HCT116 (cell line): ENCODE data around the gene ARPC5. TPM values are rescaled to one million over a fixed set of nuclear protein-coding genes. Genes with fewer than 3 reads are reported as not detected.

Source experiments
- ATAC-seq: fragments of 200-7000 bp; cut with Tn5 transposase; 2 replicates; pipeline ENCODE4 v1.9.1; 2020; ENCODE audit warnings: mild to moderate bottlenecking, moderate library complexity
- BruUV-seq: library from RNA; stranded (reverse); fragments of 400-500 nt; replicated peaks from 2 replicates; lab custom pipeline; 2021; lab: Mats Ljungman, UMichigan
- CTCF ChIA-PET: fragments of 300-600 bp; sonication (Branson Sonifier 250); formaldehyde crosslinking; loops from one replicate; lab custom pipeline; 2021; ENCODE audit warnings: antibody characterized with exemption; lab: Charles Lee
- POLR2A ChIA-PET: fragments of 300-600, 350-600 bp; sonication (Branson Sonifier 250); formaldehyde crosslinking; loops from one replicate; lab custom pipeline; 2021; ENCODE audit warnings: antibody characterized with exemption; lab: Charles Lee
- RAD21 ChIA-PET, 2 experiments: fragments of 300-600 bp; sonication (Branson Sonifier 250); formaldehyde crosslinking; loops; one replicate each; lab custom pipeline; 2023; ENCODE audit warnings: low total read pairs in 2 of 2; ENCODE audit not compliant: uncharacterized antibody in 2 of 2, unreplicated experiment in 2 of 2, low non-redundant PET in 1 of 2; lab: Charles Lee
- DNase-seq: peaks from one replicate; pipeline ENCODE4 v3.0.0-alpha.2; 2010; ENCODE audit warnings: low read depth, low spot score
- H2AFZ ChIP-seq: fragments of 200-600 bp; shearing (Covaris generic), sonication (generic); 2 replicates; pipeline ENCODE4 v1.6.1; 2017; ENCODE audit warnings: low read depth, mixed run types, mixed read lengths, antibody characterized with exemption, low read length; ENCODE audit not compliant: poor library complexity, severe bottlenecking
- H3K27ac ChIP-seq: 2 replicates; pipeline ENCODE4 v1.5.1; 2012; ENCODE audit warnings: low read depth, low read length
- H3K27me3 ChIP-seq: fragments of 200-600 bp; sonication (generic); 2 replicates; pipeline ENCODE4 v1.6.1; 2016; ENCODE audit warnings: mixed run types, low read length, mixed read lengths; ENCODE audit not compliant: insufficient read depth
- H3K36me3 ChIP-seq, 2 experiments: fragments of 200-500 bp in 1 of 2; fragments of 200-600 bp in 1 of 2; sonication (Bioruptor generic) in 1 of 2; sonication (generic) in 1 of 2; 2 replicates each; pipeline versions ENCODE4 v1.5.1 to v1.6.1; 2014 to 2016; ENCODE audit warnings: low read length in 2 of 2, inconsistent platforms in 1 of 2, mixed read lengths in 1 of 2, mixed run types in 1 of 2; ENCODE audit not compliant: insufficient read depth in 2 of 2, control insufficient read depth in 1 of 2
- H3K4me1 ChIP-seq, 2 experiments: fragments of 200-600 bp in 1 of 2; sonication (generic) in 1 of 2; 2 replicates each; pipeline versions ENCODE4 v1.5.1 to v1.6.1; 2012 to 2017; ENCODE audit warnings: low read length in 2 of 2, inconsistent platforms in 1 of 2, mild to moderate bottlenecking in 1 of 2, mixed read lengths in 1 of 2, mixed run types in 1 of 2, moderate library complexity in 1 of 2; ENCODE audit not compliant: insufficient read depth in 2 of 2, control insufficient read depth in 1 of 2
- H3K4me2 ChIP-seq: fragments of 200-600 bp; sonication (generic); 2 replicates; pipeline ENCODE4 v1.6.1; 2017; ENCODE audit warnings: mixed run types, low read length, mixed read lengths
- H3K4me3 ChIP-seq, 2 experiments: fragments of 200-600 bp in 1 of 2; sonication (generic) in 1 of 2; replicated peaks in 1 of 2; 2 replicates each; pipeline ENCODE4 v1.5.1; 2011 to 2016; ENCODE audit warnings: low read length in 2 of 2, control low read depth in 1 of 2, low read depth in 1 of 2, mild to moderate bottlenecking in 1 of 2, mixed read lengths in 1 of 2, mixed run types in 1 of 2
- H3K79me2 ChIP-seq: fragments of 200-600 bp; sonication (generic); 2 replicates; pipeline ENCODE4 v1.6.1; 2017; ENCODE audit warnings: mild to moderate bottlenecking, mixed run types, low read length, moderate library complexity, mixed read lengths; ENCODE audit not compliant: insufficient read depth
- H3K9ac ChIP-seq: fragments of 200-600 bp; sonication (generic); 2 replicates; pipeline ENCODE4 v1.6.1; 2016; ENCODE audit warnings: low read length, mixed read lengths
- H3K9me2 ChIP-seq: fragments of 200-600 bp; sonication (generic), shearing (Covaris generic); 2 replicates; pipeline ENCODE4 v1.6.1; 2017; ENCODE audit warnings: mixed run types, mild to moderate bottlenecking, moderate library complexity; ENCODE audit not compliant: insufficient read depth
- H3K9me3 ChIP-seq, 2 experiments: fragments of 200-500 bp in 1 of 2; fragments of 200-600 bp in 1 of 2; sonication (Bioruptor generic) in 1 of 2; sonication (generic) in 1 of 2; 2 replicates each; pipeline ENCODE4 v1.6.1; 2014 to 2017; ENCODE audit warnings: low read length in 2 of 2, mixed read lengths in 2 of 2, inconsistent platforms in 1 of 2, low read depth in 1 of 2, mild to moderate bottlenecking in 1 of 2, mixed run types in 1 of 2, moderate library complexity in 1 of 2; ENCODE audit not compliant: control insufficient read depth in 1 of 2, insufficient read depth in 1 of 2
- H4K20me1 ChIP-seq: fragments of 200-600 bp; sonication (generic), shearing (Covaris generic); 2 replicates; pipeline ENCODE4 v1.6.1; 2017; ENCODE audit warnings: mixed run types, mild to moderate bottlenecking, moderate library complexity; ENCODE audit not compliant: insufficient read depth
- CBX3 ChIP-seq: IDR thresholded peaks from 2 replicates; pipeline ENCODE4 v1.6.1; 2012; ENCODE audit warnings: low read depth
- CEBPB ChIP-seq: IDR thresholded peaks from 2 replicates; pipeline ENCODE4 v1.6.1; 2012; ENCODE audit warnings: low read depth
- CTCF ChIP-seq, 3 experiments: fragments of 200-600 bp in 1 of 3; sonication (generic) in 1 of 3; IDR thresholded peaks in 2 of 3; conservative IDR thresholded peaks in 1 of 3; 2 replicates each; pipeline ENCODE4 v1.5.1; 2012 to 2017; ENCODE audit warnings: low read depth in 2 of 3, low read length in 2 of 3, antibody characterized with exemption in 1 of 3, borderline replicate concordance in 1 of 3, control low read depth in 1 of 3, mild to moderate bottlenecking in 1 of 3, mixed read lengths in 1 of 3, mixed run types in 1 of 3, moderate library complexity in 1 of 3; ENCODE audit not compliant: insufficient read depth in 1 of 3
- EGR1 ChIP-seq: IDR thresholded peaks from 2 replicates; pipeline ENCODE4 v1.6.1; 2012; ENCODE audit warnings: low read depth
- EZH2 ChIP-seq: fragments of 200-600 bp; sonication (generic); IDR thresholded peaks from 2 replicates; pipeline ENCODE4 v1.6.1; 2017; ENCODE audit warnings: antibody characterized with exemption, mixed run types
- FOSL1 ChIP-seq: IDR thresholded peaks from 2 replicates; pipeline ENCODE4 v1.6.1; 2012; ENCODE audit warnings: low read depth
- MAX ChIP-seq: IDR thresholded peaks from 2 replicates; pipeline ENCODE4 v1.6.1; 2012
- POLR2AphosphoS5 ChIP-seq: IDR thresholded peaks from 2 replicates; pipeline ENCODE4 v1.6.1; 2011; ENCODE audit warnings: mild to moderate bottlenecking, low read depth, low read length, moderate library complexity
- RAD21 ChIP-seq: IDR thresholded peaks from 2 replicates; pipeline ENCODE4 v1.6.1; 2012; ENCODE audit warnings: low read depth, mild to moderate bottlenecking
- SP1 ChIP-seq: IDR thresholded peaks from 2 replicates; pipeline ENCODE4 v1.6.1; 2012; ENCODE audit warnings: low read depth
- SRF ChIP-seq: IDR thresholded peaks from 2 replicates; pipeline ENCODE4 v1.6.1; 2012; ENCODE audit warnings: low read depth
- TCF7L2 ChIP-seq: IDR thresholded peaks from 2 replicates; pipeline ENCODE4 v1.7.0; 2011; ENCODE audit warnings: borderline replicate concordance, inconsistent platforms; ENCODE audit not compliant: insufficient read depth, insufficient read length; ENCODE audit errors: extremely low read depth
- ZBTB33 ChIP-seq: IDR thresholded peaks from 2 replicates; pipeline ENCODE4 v1.6.1; 2011; ENCODE audit warnings: mild to moderate bottlenecking, low read length, moderate library complexity; ENCODE audit not compliant: insufficient replicate concordance; ENCODE audit errors: extremely low read depth
- ZFX ChIP-seq: fragments of 450-650 bp; IDR thresholded peaks from 2 replicates; pipeline ENCODE4 v1.6.1; 2017
- intact Hi-C: fragments of 100-400 bp; cut with micrococcal nuclease; formaldehyde crosslinking; loops from 2 replicates; pipeline ENCODE4 v1.10.0; 2022
- total RNA-seq: library from RNA; stranded (reverse); gene quantifications from one replicate; pipeline ENCODE4 v1.2.1, GENCODE V29; 2021; ENCODE audit not compliant: unreplicated experiment

The ARPC5 gene
- total RNA-seq, 1 experiment from 2014 or later: 71.5 TPM

- intact Hi-C loops: no loop called here
- no TSS peak for BruUV-seq
- POLR2A ChIA-PET: no interaction called here
Observed at GRCh38 chr1:183597656-183598347, 37.8 kb downstream of the ARPC5 start.

GRCh38 chr1:183596500-183596899, 39.1 kb downstream of the ARPC5 start:
- H2AFZ ChIP-seq: no peak overlapping the region
- H3K79me2 ChIP-seq: no peaks in the 10 kb centered on the region
- no peaks in the 10 kb centered on the region for H4K20me1 ChIP-seq
- ChIA-PET POLR2A (no interaction called here), CTCF (no interaction called here), RAD21 (no interaction called here)
- H3K27me3 ChIP-seq: no peaks in the 10 kb centered on the region
- ATAC-seq: no peak
- no peak for TF ChIP-seq TCF7L2
- TF ChIP-seq EGR1: no peak
- TF ChIP-seq SRF: no peak
- TF ChIP-seq ZBTB33: no peak
- TF ChIP-seq EZH2: no peak
- no peak for TF ChIP-seq SP1
- no peak for TF ChIP-seq POLR2AphosphoS5
- no peak for TF ChIP-seq FOSL1
- TF ChIP-seq RAD21: no peak
- no peak for TF ChIP-seq MAX
- no peak for TF ChIP-seq CTCF (IDR thresholded peaks at IDR 0.05 in 2 of 3, conservative IDR thresholded peaks at IDR 0.05 in 1 of 3; ENCODE audit: borderline replicate concordance in 1 of 3, insufficient read depth in 1 of 3, low read depth in 2 of 3, low read length in 2 of 3)
- TF ChIP-seq CEBPB: no peak
- TF ChIP-seq CBX3: no peak
- no peak for TF ChIP-seq ZFX
- H3K36me3 ChIP-seq: no peaks in the 10 kb centered on the region
- H3K9me2 ChIP-seq: no peaks in the 10 kb centered on the region
- H3K9ac ChIP-seq: no peak overlapping the region
- H3K4me1 ChIP-seq: peaks cover 0 to 7% of the 10 kb centered on the region in 2 experiments; a peak in 1 of 4 replicates
- H3K4me2 ChIP-seq: no peak overlapping the region
- no peaks in the 10 kb centered on the region for H3K9me3 ChIP-seq
- H3K27ac ChIP-seq: no peak overlapping the region
- H3K4me3 ChIP-seq: no peak overlapping the region
- intact Hi-C loops: no loop called here
- no peak for DNase-seq
- no TSS peak for BruUV-seq

More at GRCh38 chr1:183597656-183598347, 37.8 kb downstream of the ARPC5 start:
- no peak overlapping the region for H2AFZ ChIP-seq
- no peak for TF ChIP-seq TCF7L2
- no peak overlapping the region for H3K4me2 ChIP-seq
- ATAC-seq (no peak), DNase-seq (no peak)
- H3K9ac ChIP-seq: no peak overlapping the region
- H3K27ac ChIP-seq: no peak overlapping the region
- CTCF ChIA-PET: no interaction called here
- H4K20me1 ChIP-seq: no peaks in the 10 kb centered on the region
- H3K9me3 ChIP-seq: no peaks in the 10 kb centered on the region
- H3K4me3 ChIP-seq: no peak overlapping the region
- H3K79me2 ChIP-seq: no peaks in the 10 kb centered on the region
- RAD21 ChIA-PET: no interaction called here
- no peaks in the 10 kb centered on the region for H3K36me3 ChIP-seq
- H3K4me1 ChIP-seq: peaks cover 0 to 7% of the 10 kb centered on the region in 2 experiments; a peak in 1 of 4 replicates
- no peaks in the 10 kb centered on the region for H3K27me3 ChIP-seq
- no peaks in the 10 kb centered on the region for H3K9me2 ChIP-seq
